CD4-positive, alpha-beta T cell treated with Interleukin-15 for 4 hours (primary cell): ENCODE results near the gene LRRC41.
A peak's percentile ranks its signal among the peaks of the same experiment; 100 is the strongest.
"Not testable (repeated sequence)": the region's sequence is repeated elsewhere in the genome, so short reads cannot be mapped to it uniquely, and the experiment has no call there.

ENCODE experiments used
- DNase-seq: peaks from one replicate; pipeline ENCODE4 v3.0.0-alpha.2; 2020; ENCODE audit warnings: low spot score

LRRC41 gene

GRCh38 chr1:46284597-46285564 lies 18.5 kb downstream of the LRRC41 start:
- DNase-seq, result no peak

DNA sequence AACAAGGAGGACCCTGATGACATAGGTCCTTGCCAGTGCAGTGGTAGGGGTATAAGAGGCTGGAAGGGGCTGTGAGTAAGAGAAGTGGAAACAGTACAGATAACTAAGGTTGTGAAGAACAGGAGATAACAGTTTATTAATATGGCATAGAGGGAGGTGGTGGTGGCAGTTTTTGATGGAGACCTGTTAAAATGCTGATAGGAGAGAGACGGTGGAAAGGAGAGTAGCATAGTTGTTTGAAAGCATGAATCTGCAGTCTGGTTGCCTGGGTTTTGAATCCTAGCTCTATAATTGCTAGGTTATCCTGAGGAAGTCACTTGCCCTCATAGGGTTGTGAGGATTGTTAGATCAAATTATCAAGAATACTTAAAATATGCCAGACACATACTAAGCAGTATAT lies 19.4 kb downstream of the LRRC41 start:
- DNase-seq, result no peak

GRCh38 chr1:46281021-46281420 lies 22.4 kb downstream of the LRRC41 start:
- DNase-seq, result no peak

GRCh38 chr1:46280092-46280491 lies 23.3 kb downstream of the LRRC41 start:
- no peak for DNase-seq

GRCh38 chr1:46278807-46279206 lies 24.6 kb downstream of the LRRC41 start:
- DNase-seq, result no peak

- DNase-seq, result no peak
Observed at GRCh38 chr1:46277658-46278373, 25.6 kb downstream of the LRRC41 start.

- no peak for DNase-seq
Observed at GRCh38 chr1:46275030-46275337, 28.4 kb downstream of the LRRC41 start.

DNA sequence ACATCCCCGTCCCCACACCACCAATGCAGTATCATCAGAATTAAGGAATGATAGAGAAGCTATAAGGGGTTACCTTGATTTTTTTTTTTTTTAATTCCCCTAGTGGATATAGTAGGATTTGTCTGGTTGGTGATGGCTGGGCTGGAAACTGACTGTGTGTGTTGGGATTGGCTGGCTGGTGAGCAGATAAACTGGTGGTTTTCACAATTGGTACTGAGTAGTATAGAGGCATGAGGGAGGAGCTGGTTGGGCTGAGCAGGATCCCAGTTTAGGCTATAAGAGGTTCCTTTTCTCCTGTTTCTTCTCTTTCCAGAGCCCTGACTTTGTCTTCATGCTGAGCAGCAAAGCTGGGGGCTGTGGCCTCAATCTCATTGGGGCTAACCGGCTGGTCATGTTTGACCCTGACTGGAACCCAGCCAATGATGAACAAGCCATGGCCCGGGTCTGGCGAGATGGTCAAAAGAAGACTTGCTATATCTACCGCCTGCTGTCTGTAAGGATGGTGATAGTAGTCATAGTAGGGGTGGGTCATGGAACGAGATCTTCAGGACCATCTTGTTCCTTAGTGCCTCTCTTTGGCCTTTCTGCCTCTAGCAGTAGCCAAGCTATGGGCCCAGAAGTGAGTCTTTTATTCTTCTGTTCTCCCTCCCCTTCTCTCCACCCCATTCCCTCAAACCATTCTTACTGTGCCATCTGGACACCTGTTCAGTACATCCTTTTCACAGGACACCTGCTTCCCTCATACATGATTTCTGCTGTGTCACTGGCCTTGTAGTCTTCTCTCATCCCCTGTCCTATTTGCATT lies 29.0 kb downstream of the LRRC41 start:
- no peak for DNase-seq

- no peak for DNase-seq
Observed at GRCh38 chr1:46268578-46268977, 34.8 kb downstream of the LRRC41 start.

DNA sequence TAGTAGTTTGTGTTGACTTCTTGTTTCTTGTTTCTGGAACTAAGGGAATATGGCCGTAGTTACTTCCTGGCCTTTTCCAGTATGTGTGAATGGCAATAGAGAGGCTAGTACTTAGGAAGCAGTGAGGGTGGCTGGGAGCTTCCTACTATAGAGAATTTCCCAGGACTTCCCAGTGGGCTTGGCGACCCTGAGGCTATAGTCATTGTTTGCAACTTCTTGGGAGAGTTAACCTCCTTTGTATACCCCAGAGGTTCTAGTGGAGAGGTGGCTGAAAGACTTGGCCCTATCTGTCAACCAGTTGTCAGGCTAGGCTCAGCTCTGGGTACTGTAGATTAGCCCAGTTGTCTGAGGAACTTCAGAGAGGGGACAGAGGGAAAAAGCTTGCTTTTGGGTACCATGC lies 40.3 kb downstream of the LRRC41 start:
- no peak for DNase-seq

DNA sequence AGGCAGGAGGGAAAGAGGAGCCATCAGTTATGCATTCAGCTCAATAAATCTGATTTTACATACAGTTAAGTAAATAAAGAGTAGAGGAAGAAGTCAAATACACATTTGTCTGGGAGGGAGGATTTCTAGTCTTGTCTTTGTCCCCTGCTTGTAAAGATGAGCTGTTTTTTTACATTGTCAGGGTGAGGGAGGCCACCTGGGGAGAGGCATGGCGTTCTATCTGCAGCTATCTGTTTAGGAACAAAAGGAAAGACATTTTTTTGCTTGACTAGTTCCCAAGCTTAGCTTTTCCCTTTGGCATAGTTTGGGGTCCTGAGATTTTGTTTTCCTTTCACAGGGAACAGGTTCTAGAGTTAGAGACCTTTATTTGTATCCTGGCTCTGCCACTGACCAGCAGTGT lies 40.9 kb downstream of the LRRC41 start:
- DNase-seq, result no peak

DNA sequence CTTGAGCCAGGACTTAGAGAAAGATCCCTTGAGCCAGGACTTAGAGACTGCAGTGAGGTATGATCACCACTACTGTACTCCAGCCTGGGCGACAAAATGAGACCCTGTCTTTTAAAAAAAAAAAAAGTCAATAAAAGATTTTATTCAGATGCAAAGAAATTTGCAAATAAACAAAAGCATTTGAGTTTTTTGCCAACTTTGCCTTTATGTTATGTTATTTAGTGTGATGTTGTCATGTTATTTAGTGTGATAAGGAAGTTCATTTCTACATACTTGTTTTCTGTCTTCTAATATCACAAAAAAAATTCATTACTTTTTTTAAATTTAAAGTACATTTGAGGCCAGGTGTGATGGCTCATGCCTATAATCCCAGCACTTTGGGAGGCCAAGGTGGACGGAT lies 46.9 kb downstream of the LRRC41 start:
- no peak for DNase-seq

DNA sequence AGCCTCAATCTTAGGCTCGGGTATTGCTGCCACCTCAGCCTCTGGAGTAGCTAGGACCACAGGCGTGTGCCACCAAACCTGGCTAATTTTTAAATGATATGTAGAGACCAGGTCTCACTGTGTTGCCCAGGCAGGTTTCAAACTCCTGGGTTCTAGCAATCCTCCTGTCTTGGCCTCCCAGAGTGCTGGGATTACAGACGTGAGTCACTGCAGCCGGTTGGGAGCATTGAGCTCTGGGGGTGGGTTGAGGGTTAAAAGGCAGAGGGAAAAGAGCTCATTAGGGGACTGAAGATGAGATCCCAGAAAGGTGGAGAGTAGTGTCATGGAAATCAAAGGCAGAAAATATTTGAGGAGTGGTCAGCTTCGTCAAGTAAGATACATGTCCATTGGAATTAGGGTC lies 48.7 kb downstream of the LRRC41 start:
- no peak for DNase-seq

GRCh38 chr1:46248122-46248920 lies 55.1 kb downstream of the LRRC41 start:
- no peak for DNase-seq

DNA sequence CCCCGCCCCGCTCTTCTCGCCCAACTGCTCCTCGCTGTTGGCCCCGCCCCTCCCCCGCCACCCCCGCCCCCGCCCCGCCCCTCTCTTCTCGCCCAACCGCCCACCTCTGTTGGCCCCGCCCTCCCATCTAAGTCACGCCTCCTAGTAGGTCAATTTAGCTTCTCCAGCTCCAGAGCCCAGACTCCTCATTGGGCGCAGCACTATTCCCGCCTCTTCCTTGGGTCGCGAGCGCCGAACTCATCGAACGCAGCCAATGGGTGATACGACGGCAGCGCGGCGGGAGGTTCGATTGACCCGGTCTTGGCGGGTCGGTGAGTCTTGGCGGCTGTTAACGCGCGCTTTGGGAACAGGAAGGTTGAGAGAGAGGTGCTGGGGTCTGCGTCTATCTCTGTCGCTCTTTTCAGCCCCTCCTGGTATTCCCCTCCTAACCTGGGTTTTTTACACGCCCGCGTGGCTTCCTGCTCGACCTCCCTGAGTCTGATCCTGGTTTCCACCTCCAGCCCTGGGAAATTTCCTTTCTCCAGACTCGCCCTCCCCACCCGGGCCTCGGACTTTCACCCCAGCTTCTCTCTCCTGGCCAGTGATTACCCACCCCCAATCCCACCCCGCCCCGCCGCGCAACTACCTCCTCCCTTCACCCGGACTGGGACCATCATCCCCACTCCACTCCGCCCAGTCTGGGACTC lies 55.8 kb downstream of the LRRC41 start, which contains the start of gene RAD54L:
TSS of gene RAD54L (plus strand) at position 328 of the 686 bp plus-strand sequence. CDS start 643 bp downstream, outside the sequence.
- DNase-seq, result peak; percentile 98

- DNase-seq, result peak; percentile 21
Observed at GRCh38 chr1:46246548-46247435, 56.6 kb downstream of the LRRC41 start.

DNA sequence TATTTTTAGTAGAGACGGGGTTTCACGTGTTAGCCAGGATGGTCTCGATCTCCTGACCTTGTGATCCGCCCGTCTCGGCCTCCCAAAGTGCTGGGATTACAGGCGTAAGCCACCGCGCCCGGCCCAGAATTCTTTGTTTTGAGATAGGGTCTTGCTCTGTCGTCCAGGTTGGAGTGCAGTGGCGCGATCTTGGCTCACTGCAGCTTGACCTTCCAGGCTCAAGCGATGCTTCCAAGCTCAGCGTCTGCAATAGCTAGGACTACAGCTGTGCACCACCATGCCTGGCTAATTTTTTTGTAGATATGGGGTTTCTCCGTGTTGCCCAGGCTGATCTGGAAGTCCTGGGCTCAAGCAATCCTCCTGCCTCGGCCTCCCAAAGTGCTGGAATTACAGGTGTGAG lies 57.3 kb downstream of the LRRC41 start:
- DNase-seq, result not testable (repeated sequence)

- peak; percentile 15 for DNase-seq
Observed at GRCh38 chr1:46244656-46245371, 58.6 kb downstream of the LRRC41 start.

DNA sequence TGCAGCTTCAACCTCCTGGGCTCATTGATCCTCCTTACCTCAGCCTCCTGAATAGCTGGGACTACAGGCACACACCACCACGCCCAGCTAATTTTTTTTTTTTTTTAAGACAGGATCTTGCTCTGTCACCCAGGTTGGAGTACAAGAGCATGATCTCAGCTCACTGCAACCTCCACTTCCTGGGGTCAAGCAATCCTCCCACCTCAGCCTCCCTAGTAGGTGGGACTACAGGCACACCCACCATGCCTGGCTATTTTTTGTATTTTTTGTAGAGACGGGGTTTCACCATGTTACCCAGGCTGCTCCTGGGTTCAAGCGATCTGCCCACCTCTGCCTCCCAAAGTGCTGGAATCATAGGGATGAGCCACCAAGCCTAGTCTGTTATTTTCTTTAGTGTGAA lies 59.6 kb downstream of the LRRC41 start:
- not testable (repeated sequence) for DNase-seq
